IMR-90 (cell line): ENCODE measurements around the gene PGF. TPM values are rescaled to one million over a fixed set of nuclear protein-coding genes. Genes with fewer than 3 reads are reported as not detected.

Experiments
- ATAC-seq: fragments of 200-7000 bp; cut with Tn5 transposase; 2 replicates; pipeline ENCODE4 v1.9.1; 2020; ENCODE audit warnings: low read depth, mild to moderate bottlenecking, moderate library complexity
- BruUV-seq: library from RNA; stranded (reverse); fragments of 400-500 nt; replicated peaks from 2 replicates; lab custom pipeline; 2021; lab: Mats Ljungman, UMichigan
- CTCF ChIA-PET: fragments of 300-600 bp; formaldehyde crosslinking; extraction: SDS; loops from one replicate; lab custom pipeline; 2021; ENCODE audit warnings: antibody characterized with exemption; lab: Yijun Ruan, JAX
- POLR2A ChIA-PET: fragments of 300-600 bp; sonication (Branson Sonifier 250); formaldehyde crosslinking; loops from one replicate; lab custom pipeline; 2022; ENCODE audit warnings: antibody characterized with exemption; ENCODE audit not compliant: unreplicated experiment; lab: Charles Lee
- DNase-seq: peaks from one replicate; pipeline ENCODE4 v3.0.0; 2013
- H2AFZ ChIP-seq: replicated peaks from 2 replicates; pipeline ENCODE3; 2013; ENCODE audit warnings: low read length, mild to moderate bottlenecking; ENCODE audit not compliant: poor library complexity
- H2AK5ac ChIP-seq: 2 replicates; pipeline ENCODE4 v1.6.1; 2013; ENCODE audit warnings: low read depth, low read length, inconsistent platforms
- H2AK9ac ChIP-seq: replicated peaks from 2 replicates; pipeline ENCODE3; 2013; ENCODE audit warnings: mild to moderate bottlenecking, low read depth, low read length, moderate library complexity; ENCODE audit not compliant: poor library complexity
- H2BK120ac ChIP-seq: 2 replicates; pipeline ENCODE4 v1.6.1; 2013; ENCODE audit warnings: low read depth, low read length, inconsistent platforms
- H2BK15ac ChIP-seq: 3 replicates; pipeline ENCODE4 v1.6.1; 2013; ENCODE audit warnings: low read depth, low read length, inconsistent platforms
- H2BK20ac ChIP-seq: 2 replicates; pipeline ENCODE4 v1.6.1; 2013; ENCODE audit warnings: low read depth, mild to moderate bottlenecking, inconsistent platforms, low read length, moderate library complexity
- H2BK5ac ChIP-seq: 2 replicates; pipeline ENCODE4 v1.6.1; 2013; ENCODE audit warnings: mild to moderate bottlenecking, low read depth, low read length, inconsistent platforms; ENCODE audit not compliant: poor library complexity, severe bottlenecking
- H3K14ac ChIP-seq: replicated peaks from 2 replicates; pipeline ENCODE4 v1.6.1; 2013; ENCODE audit warnings: low read depth, low read length, inconsistent platforms
- H3K18ac ChIP-seq: 2 replicates; pipeline ENCODE4 v1.6.1; 2013; ENCODE audit warnings: low read depth, low read length, control low read depth
- H3K23ac ChIP-seq: 2 replicates; pipeline ENCODE4 v1.6.1; 2013; ENCODE audit warnings: low read depth, low read length, inconsistent platforms
- H3K27ac ChIP-seq: 2 replicates; pipeline ENCODE4 v1.5.1; 2013; ENCODE audit warnings: mild to moderate bottlenecking, control low read depth, low read length; ENCODE audit not compliant: insufficient read depth
- H3K27me3 ChIP-seq: 2 replicates; pipeline ENCODE4 v1.6.1; 2013; ENCODE audit warnings: low read length; ENCODE audit not compliant: control insufficient read depth, insufficient read depth
- H3K36me3 ChIP-seq: 2 replicates; pipeline ENCODE4 v1.6.1; 2013; ENCODE audit warnings: low read length, mixed read lengths; ENCODE audit not compliant: control insufficient read depth, insufficient read depth
- H3K4ac ChIP-seq: 2 replicates; pipeline ENCODE4 v1.6.1; 2013; ENCODE audit warnings: low read depth, low read length, inconsistent platforms
- H3K4me1 ChIP-seq: 2 replicates; pipeline ENCODE4 v1.6.1; 2013; ENCODE audit warnings: low read length, mixed read lengths; ENCODE audit not compliant: control insufficient read depth, insufficient read depth
- H3K4me2 ChIP-seq: 2 replicates; pipeline ENCODE4 v1.6.1; 2013; ENCODE audit warnings: low read depth, mild to moderate bottlenecking, control low read depth, low read length, moderate library complexity
- H3K4me3 ChIP-seq: 2 replicates; pipeline ENCODE4 v1.5.1; 2013; ENCODE audit warnings: low read depth, mild to moderate bottlenecking, control low read depth, low read length, moderate library complexity; ENCODE audit not compliant: insufficient read depth
- H3K56ac ChIP-seq: 2 replicates; pipeline ENCODE4 v1.6.1; 2013; ENCODE audit warnings: low read length, inconsistent platforms; ENCODE audit not compliant: insufficient read depth; ENCODE audit errors: extremely low read depth
- H3K79me1 ChIP-seq, 2 experiments: 2 replicates each; pipeline ENCODE4 v1.6.1; 2013; ENCODE audit warnings: low read length in 2 of 2, inconsistent platforms in 1 of 2, low read depth in 1 of 2
- H3K9ac ChIP-seq: 2 replicates; pipeline ENCODE4 v1.6.1; 2013; ENCODE audit warnings: low read depth, low read length, control low read depth
- H3K9me1 ChIP-seq: 2 replicates; pipeline ENCODE4 v1.6.1; 2013; ENCODE audit warnings: low read length, inconsistent platforms; ENCODE audit not compliant: insufficient read depth
- H3K9me3 ChIP-seq: 2 replicates; pipeline ENCODE4 v1.6.1; 2013; ENCODE audit warnings: low read length; ENCODE audit not compliant: control insufficient read depth, insufficient read depth
- H4K20me1 ChIP-seq: 2 replicates; pipeline ENCODE4 v1.6.1; 2013; ENCODE audit warnings: low read length, inconsistent platforms; ENCODE audit not compliant: insufficient read depth
- H4K5ac ChIP-seq: 2 replicates; pipeline ENCODE4 v1.6.1; 2013; ENCODE audit warnings: mild to moderate bottlenecking, low read depth, low read length, control low read depth
- H4K8ac ChIP-seq, 2 experiments: 2 replicates each; pipeline ENCODE4 v1.6.1; 2013; ENCODE audit warnings: low read depth in 2 of 2, low read length in 2 of 2, control low read depth in 1 of 2, inconsistent platforms in 1 of 2
- H4K91ac ChIP-seq: 2 replicates; pipeline ENCODE4 v1.6.1; 2013; ENCODE audit warnings: low read depth, low read length, inconsistent platforms; ENCODE audit not compliant: insufficient read depth
- BHLHE40 ChIP-seq: fragments of 150-350 bp; IDR thresholded peaks from 2 replicates; pipeline ENCODE4 v1.6.1; 2016; ENCODE audit warnings: mild to moderate bottlenecking, low read depth, low read length
- CEBPB ChIP-seq: IDR thresholded peaks from 2 replicates; pipeline ENCODE4 v1.6.1; 2012; ENCODE audit warnings: low read depth, low read length, improper control_type of control experiment
- CHD1 ChIP-seq: IDR thresholded peaks from 2 replicates; pipeline ENCODE4 v1.6.1; 2012; ENCODE audit warnings: low read depth, low read length, improper control_type of control experiment
- CTCF ChIP-seq: conservative IDR thresholded peaks from 2 replicates; pipeline ENCODE4 v1.5.1; 2012; ENCODE audit warnings: mild to moderate bottlenecking, low read depth, low read length, improper control_type of control experiment
- FOS ChIP-seq: fragments of 150-350 bp; IDR thresholded peaks from 2 replicates; pipeline ENCODE4 v1.6.1; 2016; ENCODE audit warnings: low read depth, low read length
- MXI1 ChIP-seq: IDR thresholded peaks from 2 replicates; pipeline ENCODE4 v1.6.1; 2012; ENCODE audit warnings: low read depth, mild to moderate bottlenecking, low read length, moderate library complexity, borderline replicate concordance
- NFE2L2 ChIP-seq: fragments of 150-350 bp; IDR thresholded peaks from 2 replicates; pipeline ENCODE4 v1.6.1; 2016; ENCODE audit warnings: low read depth, mild to moderate bottlenecking, low read length
- POLR2A ChIP-seq: IDR thresholded peaks from 2 replicates; pipeline ENCODE4 v1.6.1; 2012; ENCODE audit warnings: mild to moderate bottlenecking, low read depth, low read length
- RAD21 ChIP-seq: IDR thresholded peaks from 2 replicates; pipeline ENCODE4 v1.6.1; 2012; ENCODE audit warnings: low read length, improper control_type of control experiment
- RCOR1 ChIP-seq: IDR thresholded peaks from 2 replicates; pipeline ENCODE4 v1.6.1; 2012; ENCODE audit warnings: mild to moderate bottlenecking, low read length, improper control_type of control experiment; ENCODE audit not compliant: insufficient replicate concordance
- RFX5 ChIP-seq: IDR thresholded peaks from 2 replicates; pipeline ENCODE4 v1.8.0; 2012; ENCODE audit warnings: low read depth, mild to moderate bottlenecking, low read length, moderate library complexity
- SMC3 ChIP-seq: fragments of 150-350 bp; IDR thresholded peaks from 2 replicates; pipeline ENCODE4 v1.6.1; 2016; ENCODE audit warnings: low read depth, mild to moderate bottlenecking, antibody characterized with exemption, low read length, moderate library complexity
- USF2 ChIP-seq: fragments of 150-350 bp; IDR thresholded peaks from 2 replicates; pipeline ENCODE4 v1.6.1; 2017; ENCODE audit warnings: mild to moderate bottlenecking, antibody characterized with exemption, low read length, low read depth
- WGBS, 2 experiments: methylation state at CpG; one replicate each; pipeline versions ENCODE4 v1.1.5 to v1.1.7; 2013; ENCODE audit warnings: missing lambda C conversion rate in 2 of 2; ENCODE audit not compliant: insufficient read length in 1 of 2; ENCODE audit errors: extremely low coverage in 2 of 2; 5-methylcytosine and 5-hydroxymethylcytosine counted together
- dilution Hi-C: fragments of 300-500 bp; cut with HindIII; formaldehyde crosslinking; loops from one replicate; pipeline ENCODE4 v1.14.3; 2018; ENCODE audit warnings: low sequenced_read_pairs; ENCODE audit not compliant: unreplicated experiment
- in situ Hi-C: fragments of 300-500 bp; cut with MboI; formaldehyde crosslinking; loops from 3 replicates; pipeline ENCODE4 v1.14.3; 2019; ENCODE audit warnings: low sequenced_read_pairs, inconsistent platforms, mixed read lengths
- intact Hi-C: fragments of 100-400 bp; cut with micrococcal nuclease; formaldehyde crosslinking; loops from 2 replicates; pipeline ENCODE4 v1.10.0; 2022
- polyA plus RNA-seq, 3 experiments: library from polyadenylated mRNA; depleted of rRNA; stranded (reverse); fragments of >200 nt; gene quantifications; 2 replicates each; pipeline ENCODE4 v1.2.3, GENCODE V29; 2012; ENCODE audit warnings: low replicate concordance in 1 of 3
- total RNA-seq: library from RNA; depleted of rRNA; stranded (reverse); fragments of >200 nt; gene quantifications from 2 replicates; pipeline ENCODE4 v1.2.3, GENCODE V29; 2012

Gene PGF
- total and polyA plus RNA-seq, 2 of the 4 experiments (the other 2 are of a cell fraction), result 0.36 to 0.39 TPM

GRCh38 chr14:74935360-74935680 lies 20.1 kb downstream of the PGF start:
- peak overlapping the region; percentile 54; the same call in 1 of the 2 replicates for H4K5ac ChIP-seq
- peak overlapping the region in 1 of 2 experiments; percentile 54; a peak in 2 of 4 replicates for H4K8ac ChIP-seq
- H3K4ac ChIP-seq, result peak overlapping the region; percentile 26; the same call in 1 of the 2 replicates
- no peak overlapping the region for H3K56ac ChIP-seq
- no peak overlapping the region for H3K4me3 ChIP-seq
- CTCF ChIA-PET, result no interaction called here
- H2AK9ac ChIP-seq, result peak overlapping the region; percentile 15
- H4K20me1 ChIP-seq, result no peaks in the 10 kb centered on the region
- no peaks in the 10 kb centered on the region for H3K9me3 ChIP-seq
- H3K27ac ChIP-seq, result no peak overlapping the region; the same call in 1 of the 2 replicates
- peak overlapping the region; percentile 16; the same call in 1 of the 2 replicates for H3K18ac ChIP-seq
- no peak overlapping the region for H3K14ac ChIP-seq
- no CpG with 5 or more reads among the region's 9 CpGs for WGBS, 2 experiments
- H3K23ac ChIP-seq, result no peak overlapping the region
- TF ChIP-seq RCOR1, result no peak
- no peak for TF ChIP-seq CTCF
- TF ChIP-seq RAD21, result no peak
- TF ChIP-seq CHD1, result no peak
- no peak for TF ChIP-seq SMC3
- TF ChIP-seq MXI1, result no peak
- no peak for TF ChIP-seq USF2
- no peak for TF ChIP-seq BHLHE40
- no peak for TF ChIP-seq RFX5
- no peak for TF ChIP-seq NFE2L2
- no peak for TF ChIP-seq CEBPB
- TF ChIP-seq FOS, result no peak
- no peak for TF ChIP-seq POLR2A
- H2AFZ ChIP-seq, result peak overlapping the region; percentile 77
- no peaks in the 10 kb centered on the region for H3K79me1 ChIP-seq
- H2BK20ac ChIP-seq, result no peak overlapping the region
- intact Hi-C loops (no loop called here), in situ Hi-C loops (no loop called here), dilution Hi-C loops (no loop called here)
- H2BK120ac ChIP-seq, result no peak overlapping the region
- no peaks in the 10 kb centered on the region for H3K27me3 ChIP-seq
- no peak overlapping the region for H4K91ac ChIP-seq
- H3K4me1 ChIP-seq, result peaks cover 23% of the 10 kb centered on the region
- POLR2A ChIA-PET, result no interaction called here
- no TSS peak for BruUV-seq
- H3K9me1 ChIP-seq, result peaks cover 17% of the 10 kb centered on the region
- no peak overlapping the region for H2AK5ac ChIP-seq
- no peak overlapping the region for H3K4me2 ChIP-seq
- DNase-seq, result peak; percentile 33
- no peak overlapping the region for H3K9ac ChIP-seq
- H2BK5ac ChIP-seq, result no peak overlapping the region
- no peak for ATAC-seq
- no peak overlapping the region for H2BK15ac ChIP-seq
- H3K36me3 ChIP-seq, result no peaks in the 10 kb centered on the region
